Coronary artery (tissue), 2 donors: Measurements from ENCODE around the gene MGAT3.

ENCODE experiments used
- DNase-seq: peaks from one replicate; pipeline ENCODE4 v3.0.0-alpha.2; 2017; ENCODE audit warnings: low spot score
- H3K27ac ChIP-seq, 2 donors: fragments of 200-600 bp; sonication (generic); one replicate each; pipeline ENCODE4 v1.5.1; 2016 to 2019
- H3K4me3 ChIP-seq: fragments of 200-600 bp; sonication (generic); 2 replicates; pipeline ENCODE4 v1.5.1; 2016; ENCODE audit warnings: mild to moderate bottlenecking, moderate library complexity
- TF ChIP-seq, protein P1 (sequence below): fragments of 200-600 bp; sonication (generic); IDR thresholded peaks from one replicate; pipeline ENCODE4 v1.5.1; 2019; ENCODE audit warnings: antibody characterized with exemption

Gene MGAT3

DNA sequence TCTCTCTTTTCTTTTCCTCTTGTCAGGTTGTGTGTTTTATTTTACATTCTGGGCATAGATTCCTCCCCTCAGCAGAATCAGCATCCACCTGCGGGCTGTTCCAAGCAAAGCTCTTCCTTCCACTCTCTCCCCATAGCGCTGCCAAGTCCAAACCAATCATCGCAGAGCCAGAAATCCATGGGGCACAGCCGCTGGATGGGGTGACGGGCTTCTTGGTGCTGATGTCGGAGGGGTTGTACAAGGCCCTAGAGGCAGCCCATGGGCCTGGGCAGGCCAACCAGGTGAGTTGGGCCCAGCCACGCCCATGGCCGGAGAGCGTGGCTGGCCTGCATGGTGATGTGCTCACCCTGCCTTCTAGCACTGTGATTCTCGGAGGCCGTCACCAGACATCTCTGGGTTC, 35.1 kb upstream of the MGAT3 start:
- H3K27ac ChIP-seq = no peak overlapping the region
- H3K4me3 ChIP-seq = no peak overlapping the region
- TF ChIP-seq, protein P1, sequence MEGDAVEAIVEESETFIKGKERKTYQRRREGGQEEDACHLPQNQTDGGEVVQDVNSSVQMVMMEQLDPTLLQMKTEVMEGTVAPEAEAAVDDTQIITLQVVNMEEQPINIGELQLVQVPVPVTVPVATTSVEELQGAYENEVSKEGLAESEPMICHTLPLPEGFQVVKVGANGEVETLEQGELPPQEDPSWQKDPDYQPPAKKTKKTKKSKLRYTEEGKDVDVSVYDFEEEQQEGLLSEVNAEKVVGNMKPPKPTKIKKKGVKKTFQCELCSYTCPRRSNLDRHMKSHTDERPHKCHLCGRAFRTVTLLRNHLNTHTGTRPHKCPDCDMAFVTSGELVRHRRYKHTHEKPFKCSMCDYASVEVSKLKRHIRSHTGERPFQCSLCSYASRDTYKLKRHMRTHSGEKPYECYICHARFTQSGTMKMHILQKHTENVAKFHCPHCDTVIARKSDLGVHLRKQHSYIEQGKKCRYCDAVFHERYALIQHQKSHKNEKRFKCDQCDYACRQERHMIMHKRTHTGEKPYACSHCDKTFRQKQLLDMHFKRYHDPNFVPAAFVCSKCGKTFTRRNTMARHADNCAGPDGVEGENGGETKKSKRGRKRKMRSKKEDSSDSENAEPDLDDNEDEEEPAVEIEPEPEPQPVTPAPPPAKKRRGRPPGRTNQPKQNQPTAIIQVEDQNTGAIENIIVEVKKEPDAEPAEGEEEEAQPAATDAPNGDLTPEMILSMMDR = no peak
- no peak for DNase-seq

DNA sequence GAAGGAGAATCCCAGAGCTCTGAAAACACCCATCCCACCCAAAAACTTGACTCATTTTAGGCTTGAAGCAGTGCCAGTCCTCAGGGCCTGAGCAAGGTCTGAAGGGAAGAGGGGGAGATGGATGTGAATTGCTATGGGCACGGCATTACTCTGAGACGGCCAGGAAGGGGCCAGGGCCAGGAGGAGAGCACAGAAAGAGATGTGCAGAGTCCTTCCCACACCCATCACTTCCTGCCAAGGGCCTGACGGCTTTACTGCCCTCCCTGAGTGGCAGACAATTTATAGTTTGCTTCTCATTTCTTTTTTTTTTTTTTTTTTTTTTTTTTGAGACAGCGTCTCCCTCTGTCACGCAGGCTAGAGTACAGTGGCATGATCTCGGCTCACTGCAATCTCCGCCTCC, 34.7 kb upstream of the MGAT3 start:
- Histone ChIP-seq H3K27ac (no peak overlapping the region), H3K4me3 (no peak overlapping the region)
- no peak for DNase-seq
- TF ChIP-seq, protein P1 = no peak

DNA sequence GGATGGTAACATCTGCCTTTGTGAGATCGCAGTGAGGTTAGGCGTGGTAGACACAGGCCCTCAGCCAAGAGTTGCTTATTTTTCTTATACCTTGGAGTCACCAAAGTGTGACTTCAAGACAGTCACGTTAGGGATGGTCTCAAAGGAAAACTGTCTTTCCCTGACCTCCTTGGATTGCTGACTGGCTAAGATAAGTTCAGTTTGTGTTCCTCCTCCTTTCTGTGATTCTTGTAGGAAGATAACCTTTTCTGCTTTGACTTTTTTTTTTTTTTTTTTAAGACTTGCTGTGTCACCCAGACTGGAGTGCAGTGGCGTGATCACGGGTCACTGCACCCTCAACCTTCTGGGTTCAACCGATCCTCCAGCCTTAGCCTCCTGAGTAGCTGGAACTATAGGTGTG, 34.1 kb upstream of the MGAT3 start:
- no peak overlapping the region for H3K4me3 ChIP-seq
- DNase-seq = no peak
- TF ChIP-seq, protein P1 = no peak
- H3K27ac ChIP-seq = no peak overlapping the region

DNA sequence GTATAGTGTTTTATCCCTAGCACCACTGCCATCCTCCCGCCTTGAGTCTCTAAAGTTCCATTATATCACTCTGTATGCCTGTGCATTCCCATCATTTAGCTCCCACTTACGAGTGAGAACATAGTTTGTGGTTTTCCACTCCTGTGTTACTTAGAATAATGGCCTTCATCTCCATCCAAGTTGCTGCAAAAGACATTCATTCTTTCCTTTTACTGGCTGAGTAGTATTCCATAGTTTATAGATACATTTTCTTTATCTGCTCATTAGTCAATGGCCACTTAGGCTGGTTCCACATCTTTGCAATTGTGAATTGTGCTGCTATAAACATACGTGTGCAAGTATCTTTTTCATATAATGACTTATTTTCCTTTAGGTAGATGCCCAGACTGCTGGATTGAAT, 32.8 kb upstream of the MGAT3 start:
- no peak overlapping the region for H3K27ac ChIP-seq
- TF ChIP-seq, protein P1 = no peak
- no peak for DNase-seq
- no peak overlapping the region for H3K4me3 ChIP-seq

DNA sequence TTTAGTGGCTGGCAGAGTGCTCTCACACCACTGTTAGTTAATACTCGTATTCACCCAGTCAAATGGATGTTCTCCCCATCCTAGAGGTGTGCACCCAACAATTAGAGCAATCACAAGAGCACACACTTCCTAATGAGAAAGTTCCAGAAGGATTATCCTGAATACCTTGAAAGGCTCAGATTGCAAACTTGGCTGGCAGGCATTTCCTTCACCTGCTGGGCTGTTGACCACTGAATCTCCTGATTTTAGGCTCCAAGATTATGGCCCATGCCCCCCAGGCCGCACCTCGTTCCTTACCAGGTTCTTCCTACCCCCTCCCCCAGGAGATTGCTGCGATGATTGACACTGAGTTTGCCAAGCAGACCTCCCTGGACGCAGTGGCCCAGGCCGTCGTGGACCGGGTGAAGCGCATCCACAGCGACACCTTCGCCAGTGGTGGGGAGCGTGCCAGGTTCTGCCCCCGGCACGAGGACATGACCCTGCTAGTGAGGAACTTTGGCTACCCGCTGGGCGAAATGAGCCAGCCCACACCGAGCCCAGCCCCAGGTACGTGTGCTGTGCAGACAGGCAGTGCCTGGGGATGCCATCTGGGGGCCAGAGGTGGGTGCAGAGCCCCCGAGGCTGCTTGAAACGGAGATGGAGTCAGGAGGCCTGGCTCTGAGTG, 30.3 kb upstream of the MGAT3 start:
- Histone ChIP-seq H3K27ac (no peak overlapping the region), H3K4me3 (no peak overlapping the region)
- TF ChIP-seq, protein P1 = no peak
- DNase-seq = no peak

DNA sequence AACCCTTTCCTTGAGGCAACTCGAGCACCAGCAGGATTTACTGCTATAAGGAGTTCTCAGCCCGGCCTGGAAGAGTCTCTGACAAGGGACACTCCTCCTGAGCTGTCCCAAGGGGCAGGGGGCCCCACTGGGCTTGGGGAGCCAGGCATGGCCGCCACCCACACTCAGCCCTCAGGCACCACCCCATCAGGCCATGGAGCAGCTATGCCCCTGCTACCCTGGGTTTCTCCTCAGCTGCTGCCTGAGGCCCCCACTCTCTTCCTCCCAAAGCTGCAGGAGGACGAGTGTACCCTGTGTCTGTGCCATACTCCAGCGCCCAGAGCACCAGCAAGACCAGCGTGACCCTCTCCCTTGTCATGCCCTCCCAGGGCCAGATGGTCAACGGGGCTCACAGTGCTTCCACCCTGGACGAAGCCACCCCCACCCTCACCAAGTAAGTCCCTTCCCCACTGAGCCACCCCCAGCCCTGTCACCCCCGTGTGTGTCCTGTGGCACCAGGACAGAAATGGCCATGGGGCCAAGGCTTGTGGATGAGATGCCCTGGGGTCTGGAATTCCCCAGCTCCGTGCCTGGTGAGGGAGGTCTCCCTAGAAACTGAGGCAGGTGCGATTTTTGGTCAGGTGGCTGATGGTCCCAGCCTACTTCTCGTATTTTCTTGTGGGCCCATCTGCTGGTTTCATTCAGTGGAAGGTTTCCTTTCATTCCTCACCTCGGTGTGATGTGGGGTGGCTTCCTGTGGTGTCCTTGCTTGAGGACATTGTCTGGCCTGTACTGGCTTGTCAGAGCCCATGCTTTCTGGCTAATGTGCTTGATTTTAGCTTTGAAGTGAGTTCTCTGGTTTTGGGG, 28.8 kb upstream of the MGAT3 start:
- Histone ChIP-seq H3K4me3 (no peak overlapping the region), H3K27ac (no peak overlapping the region)
- TF ChIP-seq, protein P1 = no peak
- DNase-seq = no peak

DNA sequence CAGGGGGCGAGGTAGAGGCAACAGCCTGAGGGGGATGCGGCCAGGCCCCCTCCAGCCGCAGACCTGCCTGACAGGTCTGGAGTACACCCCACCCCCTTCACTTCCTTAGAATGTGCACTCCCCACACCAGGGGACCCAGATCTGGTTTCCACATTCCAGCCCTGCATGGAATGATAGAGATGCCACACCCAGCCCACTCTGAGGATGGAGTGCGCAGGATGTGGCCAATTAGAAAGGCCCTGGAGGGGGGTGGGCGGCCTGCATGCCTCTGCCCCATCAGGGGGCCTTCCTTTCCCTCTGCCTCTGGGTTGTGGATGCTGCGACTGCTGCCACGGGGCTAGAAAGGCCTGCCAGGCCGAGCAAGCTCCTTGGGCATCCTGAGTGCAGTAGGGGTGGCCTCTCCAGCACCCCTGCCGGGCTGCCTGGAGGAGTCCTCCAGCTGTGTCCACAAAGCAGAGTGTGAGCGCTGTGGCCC, 28.2 kb upstream of the MGAT3 start:
- no peak overlapping the region for H3K27ac ChIP-seq
- H3K4me3 ChIP-seq = no peak overlapping the region
- no peak for DNase-seq
- TF ChIP-seq, protein P1 = no peak
